GM23338 (cell line): ENCODE measurements around the gene RIMS3. TPM values are rescaled to one million over a fixed set of nuclear protein-coding genes. Genes with fewer than 3 reads are reported as not detected.

Experiments
- ATAC-seq: fragments of 200-7000 bp; cut with Tn5 transposase; 3 replicates; pipeline ENCODE4 v1.9.1; 2020
- DNase-seq: peaks from one replicate; pipeline ENCODE4 v3.0.0-alpha.2; 2015; ENCODE audit warnings: low spot score
- H2AFZ ChIP-seq: fragments of 200-600 bp; sonication (generic); 2 replicates; pipeline ENCODE4 v1.8.0; 2016; ENCODE audit warnings: antibody characterized with exemption, mild to moderate bottlenecking, moderate library complexity
- H3F3A ChIP-seq: fragments of 200-600 bp; sonication (generic); replicated peaks from 2 replicates; pipeline ENCODE4 v1.8.0; 2017; ENCODE audit warnings: antibody characterized with exemption, mixed run types, low read depth
- H3K27ac ChIP-seq: fragments of 200-600 bp; sonication (generic); 2 replicates; pipeline ENCODE4 v1.6.1; 2016; ENCODE audit warnings: low read depth
- H3K27me3 ChIP-seq: fragments of 200-600 bp; sonication (generic); 2 replicates; pipeline ENCODE4 v1.8.0; 2016; ENCODE audit warnings: mild to moderate bottlenecking, mixed run types, moderate library complexity; ENCODE audit not compliant: insufficient read depth
- H3K36me3 ChIP-seq: fragments of 200-600 bp; sonication (generic); 2 replicates; pipeline ENCODE4 v1.8.0; 2016; ENCODE audit warnings: mild to moderate bottlenecking; ENCODE audit not compliant: insufficient read depth
- H3K4me1 ChIP-seq: fragments of 200-600 bp; sonication (generic); 2 replicates; pipeline ENCODE4 v1.8.0; 2016; ENCODE audit warnings: mild to moderate bottlenecking, moderate library complexity; ENCODE audit not compliant: insufficient read depth
- H3K4me2 ChIP-seq: fragments of 200-600 bp; sonication (generic); 2 replicates; pipeline ENCODE4 v1.7.1; 2017; ENCODE audit warnings: mixed run types
- H3K4me3 ChIP-seq: fragments of 200-600 bp; sonication (generic); 2 replicates; pipeline ENCODE4 v1.6.1; 2016; ENCODE audit warnings: mixed run types
- H3K79me2 ChIP-seq: fragments of 200-600 bp; sonication (generic); replicated peaks from 2 replicates; pipeline ENCODE4 v1.8.0; 2017; ENCODE audit warnings: mild to moderate bottlenecking; ENCODE audit not compliant: insufficient read depth
- H3K9me2 ChIP-seq: fragments of 200-600 bp; sonication (generic); 2 replicates; pipeline ENCODE4 v1.8.0; 2017; ENCODE audit not compliant: insufficient read depth
- H4K20me1 ChIP-seq: fragments of 200-600 bp; sonication (generic); replicated peaks from 2 replicates; pipeline ENCODE4 v1.8.0; 2017; ENCODE audit warnings: mild to moderate bottlenecking; ENCODE audit not compliant: insufficient read depth
- H3K27ac Mint-ChIP-seq: 2 replicates; pipeline ENCODE4 v1.8.0; 2020; ENCODE audit warnings: inconsistent platforms, mild to moderate bottlenecking, moderate library complexity, mixed read lengths
- H3K27me3 Mint-ChIP-seq: 3 replicates; pipeline ENCODE4 v1.8.0; 2022; ENCODE audit warnings: low read depth, mild to moderate bottlenecking, moderate library complexity, mixed read lengths, inconsistent platforms; ENCODE audit not compliant: insufficient read depth, poor library complexity
- H3K36me3 Mint-ChIP-seq: 3 replicates; pipeline ENCODE4 v1.8.0; 2021; ENCODE audit warnings: low read depth, mild to moderate bottlenecking, inconsistent platforms, moderate library complexity, mixed read lengths
- H3K4me1 Mint-ChIP-seq: 3 replicates; pipeline ENCODE4 v1.8.0; 2020; ENCODE audit warnings: mild to moderate bottlenecking, inconsistent platforms, mixed read lengths
- H3K4me3 Mint-ChIP-seq: 3 replicates; pipeline ENCODE4 v1.8.0; 2021; ENCODE audit warnings: moderate library complexity, mild to moderate bottlenecking, inconsistent platforms, mixed read lengths
- H3K9me3 Mint-ChIP-seq: 3 replicates; pipeline ENCODE4 v1.8.0; 2020; ENCODE audit warnings: moderate library complexity, mild to moderate bottlenecking, inconsistent platforms, mixed read lengths
- EZH2 ChIP-seq: fragments of 200-600 bp; sonication (generic); IDR thresholded peaks from one replicate; pipeline ENCODE4 v1.8.0; 2017; ENCODE audit warnings: antibody characterized with exemption, mild to moderate bottlenecking, low read depth; ENCODE audit not compliant: unreplicated experiment
- REST ChIP-seq: IDR thresholded peaks from one replicate; pipeline ENCODE4 v1.6.1; 2018; ENCODE audit warnings: antibody characterized with exemption; ENCODE audit not compliant: unreplicated experiment
- ZNF462 ChIP-seq: fragments of 250-450 bp; sonication (Bioruptor Pico); IDR thresholded peaks from 2 replicates; pipeline ENCODE4 v1.5.0; 2020; ENCODE audit warnings: mild to moderate bottlenecking, moderate library complexity
- polyA plus RNA-seq: library from polyadenylated mRNA; unstranded; fragments of >200 nt; fragmentation: Nextera tagmentation; extraction: Ambion mirVana; gene quantifications from 2 replicates; pipeline ENCODE4 v1.2.1, GENCODE V29; 2016
- total RNA-seq: library from RNA; depleted of rRNA; stranded (reverse); fragments of >200 nt; shearing (Covaris generic); gene quantifications from 2 replicates; pipeline ENCODE4 v1.2.3, GENCODE V29; 2014

RIMS3 gene
- total and polyA plus RNA-seq, 2 experiments from 2014 or later = 8.7 to 27.2 TPM

- no peak for TF ChIP-seq ZNF462
Observed at GRCh38 chr1:40696294-40696693, 30.8 kb upstream of the RIMS3 start (continued).

GRCh38 chr1:40694353-40694874, 28.9 kb upstream of the RIMS3 start:
- peaks cover 14% of the 10 kb centered on the region for H4K20me1 ChIP-seq
- H3K36me3 ChIP-seq = no peaks in the 10 kb centered on the region
- no peak overlapping the region for H3K27ac ChIP-seq
- Mint-ChIP-seq H3K9me3 (no peaks in the 10 kb centered on the region), H3K27me3 (peaks cover 12% of the 10 kb centered on the region), H3K36me3 (peaks cover 3% of the 10 kb centered on the region; the same call in 1 of the 3 replicates), H3K4me3 (no peak overlapping the region), H3K27ac (0 out of 2 replicates have a peak overlapping the region, but pooled peaks have one; percentile 32), H3K4me1 (peaks cover 53% of the 10 kb centered on the region)
- DNase-seq (no peak), ATAC-seq (no peak)
- no peak overlapping the region for H3K4me3 ChIP-seq
- H2AFZ ChIP-seq = no peak overlapping the region
- no peaks in the 10 kb centered on the region for H3K9me2 ChIP-seq
- no peak overlapping the region for H3K4me2 ChIP-seq
- peaks cover 90% of the 10 kb centered on the region for H3K79me2 ChIP-seq
- peaks cover 44% of the 10 kb centered on the region for H3K4me1 ChIP-seq
- no peaks in the 10 kb centered on the region for H3F3A ChIP-seq
- H3K27me3 ChIP-seq = no peaks in the 10 kb centered on the region
- TF ChIP-seq REST (no peak), ZNF462 (no peak), EZH2 (no peak)
